SK-MEL-5 (cell line): ENCODE results near the gene SLC4A3. TPM values are rescaled to one million over a fixed set of nuclear protein-coding genes. Genes with fewer than 3 reads are reported as not detected.
A peak's percentile ranks its signal among the peaks of the same experiment; 100 is the strongest.

Experiments used
- DNase-seq: peaks from one replicate; pipeline ENCODE4 v3.0.0-alpha.2; 2016; ENCODE audit warnings: low read depth, low spot score
- in situ Hi-C: cut with HindIII; loops from 2 replicates; pipeline ENCODE4 v1.10.0; 2016; ENCODE audit warnings: low sequenced_read_pairs, high pct_unique_total_duplicates, low pct_unique_long_range_greater_than_20kb
- total RNA-seq: library from RNA; depleted of rRNA; stranded (reverse); fragments of >200 nt; shearing (Covaris generic); gene quantifications from 2 replicates; pipeline ENCODE4 v1.2.3, GENCODE V29; 2014

SLC4A3 gene
- total RNA-seq, 1 experiment from 2014 or later: 2.9 TPM

- DNase-seq: no peak
- in situ Hi-C loops: no loop called here
Observed at GRCh38 chr2:219658874-219659273, 31.4 kb downstream of the SLC4A3 start.

GRCh38 chr2:219661197-219661954 is 33.9 kb downstream of the SLC4A3 start:
- DNase-seq: no peak
- in situ Hi-C loops: no loop called here

- no peak for DNase-seq
- in situ Hi-C loops: no loop called here
Observed at GRCh38 chr2:219661955-219662395, 34.5 kb downstream of the SLC4A3 start.

- in situ Hi-C loops: no loop called here
- DNase-seq: no peak
Observed at GRCh38 chr2:219662566-219662965, 35.1 kb downstream of the SLC4A3 start.

- in situ Hi-C loops: no loop called here
- DNase-seq: no peak
Observed at GRCh38 chr2:219663116-219663762, 35.8 kb downstream of the SLC4A3 start.

GRCh38 chr2:219664041-219664440 is 36.6 kb downstream of the SLC4A3 start:
- DNase-seq: no peak
- in situ Hi-C loops: no loop called here

- DNase-seq: no peak
- in situ Hi-C loops: no loop called here
Observed at GRCh38 chr2:219664944-219665343, 37.5 kb downstream of the SLC4A3 start.

GRCh38 chr2:219665926-219666325 is 38.5 kb downstream of the SLC4A3 start:
- no peak for DNase-seq
- in situ Hi-C loops: no loop called here

- no peak for DNase-seq
- in situ Hi-C loops: no loop called here
Observed at GRCh38 chr2:219668316-219668715, 40.9 kb downstream of the SLC4A3 start.

- no peak for DNase-seq
- in situ Hi-C loops: no loop called here
Observed at GRCh38 chr2:219670386-219670785, 43.0 kb downstream of the SLC4A3 start.

- DNase-seq: no peak
- in situ Hi-C loops: no loop called here
Observed at GRCh38 chr2:219671279-219671678, 43.8 kb downstream of the SLC4A3 start.

GRCh38 chr2:219672406-219672805 is 45.0 kb downstream of the SLC4A3 start:
- in situ Hi-C loops: no loop called here
- DNase-seq: no peak

- DNase-seq: no peak
- in situ Hi-C loops: no loop called here
Observed at GRCh38 chr2:219675221-219675620, 47.8 kb downstream of the SLC4A3 start.

- in situ Hi-C loops: no loop called here
Observed at GRCh38 chr2:219676586-219676985, 49.2 kb downstream of the SLC4A3 start.

GRCh38 chr2:219679041-219679440 is 51.6 kb downstream of the SLC4A3 start:
- DNase-seq: no peak
- in situ Hi-C loops: no loop called here

More at GRCh38 chr2:219676586-219676985, 49.2 kb downstream of the SLC4A3 start:
- no peak for DNase-seq

- in situ Hi-C loops: no loop called here
- no peak for DNase-seq
Observed at GRCh38 chr2:219679571-219679970, 52.1 kb downstream of the SLC4A3 start.

- in situ Hi-C loops: no loop called here
- DNase-seq: no peak
Observed at GRCh38 chr2:219680958-219681693, 53.7 kb downstream of the SLC4A3 start.

- in situ Hi-C loops: no loop called here
- DNase-seq: peak; percentile 41
Observed at GRCh38 chr2:219681694-219682300, 54.4 kb downstream of the SLC4A3 start.
